ENCODE results near the gene FBXW11.

FBXW11 gene

GRCh38 chr5:171838066-171838465 is 168.4 kb downstream of the FBXW11 start:
- DNase-seq = no peak

- DNase-seq = no peak
These were observed 168.9 kb downstream of the FBXW11 start for GRCh38 chr5:171837522-171837921.

GRCh38 chr5:171835066-171835465 is 171.4 kb downstream of the FBXW11 start:
- no peak for DNase-seq

- no peak for DNase-seq
These were observed 172.0 kb downstream of the FBXW11 start for GRCh38 chr5:171834461-171834860.

- no peak for DNase-seq
These were observed 173.7 kb downstream of the FBXW11 start for GRCh38 chr5:171832775-171833174.

GRCh38 chr5:171830686-171831085 is 175.8 kb downstream of the FBXW11 start:
- no peak for DNase-seq

GRCh38 chr5:171827162-171827561 is 179.3 kb downstream of the FBXW11 start:
- no peak for DNase-seq

- no peak for DNase-seq
These were observed 180.3 kb downstream of the FBXW11 start for GRCh38 chr5:171826132-171826531.

- no peak for DNase-seq
These were observed 181.4 kb downstream of the FBXW11 start for GRCh38 chr5:171825051-171825450.

GRCh38 chr5:171823269-171823668 is 183.2 kb downstream of the FBXW11 start:
- DNase-seq = no peak

- DNase-seq = no peak
These were observed 185.2 kb downstream of the FBXW11 start for GRCh38 chr5:171821286-171821685.

GRCh38 chr5:171820561-171820960 is 185.9 kb downstream of the FBXW11 start:
- DNase-seq = no peak

- DNase-seq = no peak
These were observed 189.8 kb downstream of the FBXW11 start for GRCh38 chr5:171816666-171817065.

GRCh38 chr5:171813813-171814490 is 192.5 kb downstream of the FBXW11 start:
- no peak for DNase-seq

GRCh38 chr5:171813270-171813669 is 193.2 kb downstream of the FBXW11 start:
- no peak for DNase-seq
